Cerebellar nuclear complex (tissue), 1 donor: Measurements from ENCODE around the gene PLAC9.
"Not testable (repeated sequence)": the region's sequence is repeated elsewhere in the genome, so short reads cannot be mapped to it uniquely, and the experiment has no call there.

Experiments
- DNase-seq, 2 experiments: peaks; one replicate each; lab custom pipeline; 2025; lab: John Stamatoyannopoulos, UW

Gene PLAC9

DNA sequence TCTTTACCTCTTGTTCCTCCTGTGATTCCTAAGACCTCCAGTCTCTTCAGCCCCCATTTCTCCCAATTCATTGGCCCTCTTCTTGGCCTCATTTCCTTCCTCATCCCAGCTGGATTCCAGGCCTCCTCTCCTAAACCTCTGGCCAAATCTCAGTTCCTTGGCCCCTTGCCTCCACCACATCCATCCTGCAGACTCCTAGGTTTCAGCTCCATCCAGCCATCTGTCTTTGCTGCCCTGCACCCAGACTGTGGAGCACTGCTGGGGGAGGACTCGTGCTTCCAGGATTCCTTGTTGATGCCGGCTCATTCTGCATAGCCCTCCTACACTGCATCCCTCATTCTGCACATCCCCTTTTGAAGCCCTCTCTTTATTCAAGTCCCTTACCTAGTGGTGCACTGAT, 6.7 kb downstream of the PLAC9 start:
- no peak for DNase-seq

GRCh38 chr10:80140251-80140650, 7.7 kb downstream of the PLAC9 start:
- no peak for DNase-seq

DNA sequence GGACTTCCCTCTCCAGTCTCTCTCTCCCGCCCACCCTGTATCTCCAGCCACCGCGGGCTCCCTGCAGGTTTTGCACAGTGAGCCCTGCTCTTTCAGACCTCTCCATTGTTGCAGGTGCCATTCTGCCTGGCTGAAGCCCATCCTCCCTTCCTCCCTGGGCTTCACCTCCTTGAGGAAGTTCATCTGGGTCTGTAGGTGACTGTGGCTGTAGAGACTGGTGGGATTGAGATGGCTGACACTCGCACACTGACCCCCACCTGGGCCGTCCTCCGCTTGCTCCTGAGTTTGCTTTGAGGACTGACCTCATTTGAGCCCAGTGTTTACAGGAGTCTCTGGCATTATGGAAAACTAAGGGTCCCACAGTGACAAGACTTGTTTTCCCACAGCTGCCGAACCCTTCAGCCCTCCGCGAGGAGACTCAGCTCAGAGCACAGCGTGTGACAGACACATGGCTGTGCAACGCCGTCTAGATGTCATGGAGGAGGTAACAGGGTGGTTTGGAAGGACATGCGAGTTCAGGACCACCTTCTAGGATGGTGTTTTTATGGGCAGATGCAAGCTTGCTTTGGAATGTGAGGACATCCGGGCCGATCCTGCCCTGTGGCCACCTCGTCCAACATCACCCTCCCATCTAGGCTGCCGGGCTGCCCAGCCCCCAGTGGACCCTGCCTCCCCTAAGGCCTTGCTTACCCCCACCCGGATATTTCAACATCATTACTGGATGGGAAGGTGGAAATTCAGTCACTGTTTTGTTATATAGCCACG, 9.3 kb downstream of the PLAC9 start:
- DNase-seq: no peak

- DNase-seq: no peak
Measured at GRCh38 chr10:80144067-80144695, 11.7 kb downstream of the PLAC9 start.

DNA sequence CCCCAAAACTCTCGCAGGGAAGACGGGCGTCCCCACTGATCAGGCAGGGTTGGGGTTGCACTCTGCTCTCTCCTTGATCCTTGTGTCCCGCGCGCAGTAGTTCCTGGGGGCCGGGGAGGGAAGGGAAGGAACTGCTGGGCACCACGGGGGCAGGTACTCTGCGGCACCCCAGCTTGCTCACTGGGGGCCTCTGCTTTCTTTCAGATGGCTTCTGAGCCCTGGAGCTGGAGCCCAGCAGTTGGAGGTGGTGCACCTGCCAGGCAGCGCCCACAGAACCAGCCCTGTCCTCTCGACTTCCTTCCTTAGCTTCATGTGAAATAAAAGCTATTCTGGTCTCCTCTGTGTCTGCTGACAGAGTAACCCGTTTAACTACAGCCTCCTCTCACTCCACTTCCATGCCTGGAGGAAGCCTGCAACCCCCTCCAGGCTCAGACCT, 12.2 kb downstream of the PLAC9 start:
- DNase-seq: no peak

DNA sequence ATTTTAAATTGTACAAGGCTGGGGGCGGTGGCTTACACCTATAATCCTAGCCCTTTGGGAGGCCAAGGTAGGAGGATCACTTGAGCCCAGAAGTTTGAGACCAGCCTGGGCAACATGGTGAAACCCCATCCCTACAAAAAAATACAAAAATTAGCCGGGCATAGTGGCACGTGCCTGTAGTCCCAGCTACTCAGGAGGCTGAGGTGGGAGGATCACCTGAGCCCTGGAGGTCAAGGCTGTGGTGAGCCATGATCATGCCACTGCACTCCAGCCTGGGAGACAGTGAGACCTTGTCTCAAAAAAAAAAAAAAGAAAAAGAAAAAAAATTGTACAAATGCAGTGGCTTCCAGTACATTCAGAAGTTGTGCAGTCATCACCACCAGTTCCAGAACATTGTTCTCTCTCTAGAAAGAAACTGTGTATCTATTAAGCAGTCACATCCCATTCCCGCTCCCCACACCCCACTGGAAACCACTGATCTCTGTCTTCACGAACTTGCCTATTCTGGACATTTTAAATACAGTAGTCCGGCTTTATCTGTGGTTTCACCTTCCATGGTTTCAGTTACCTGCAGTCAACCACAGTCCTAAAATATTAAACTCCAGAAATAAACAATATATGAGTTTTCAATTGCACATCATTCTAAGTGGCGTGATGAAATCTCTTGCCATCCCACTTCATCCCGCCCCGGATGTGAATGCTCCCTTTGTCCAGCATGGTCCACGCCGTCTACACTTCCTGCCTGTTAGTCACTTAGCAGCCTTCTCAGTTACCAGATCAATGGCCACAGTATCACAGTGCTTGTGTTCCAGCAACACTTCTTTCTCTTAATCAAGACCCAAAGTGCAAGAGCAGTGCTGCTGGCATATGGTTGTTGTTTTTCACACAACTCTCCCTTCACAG, 13.1 kb downstream of the PLAC9 start:
- not testable (repeated sequence) for DNase-seq

GRCh38 chr10:80146918-80147317, 14.4 kb downstream of the PLAC9 start:
- no peak for DNase-seq

- no peak for DNase-seq
Measured at GRCh38 chr10:80148166-80148805, 15.8 kb downstream of the PLAC9 start.

DNA sequence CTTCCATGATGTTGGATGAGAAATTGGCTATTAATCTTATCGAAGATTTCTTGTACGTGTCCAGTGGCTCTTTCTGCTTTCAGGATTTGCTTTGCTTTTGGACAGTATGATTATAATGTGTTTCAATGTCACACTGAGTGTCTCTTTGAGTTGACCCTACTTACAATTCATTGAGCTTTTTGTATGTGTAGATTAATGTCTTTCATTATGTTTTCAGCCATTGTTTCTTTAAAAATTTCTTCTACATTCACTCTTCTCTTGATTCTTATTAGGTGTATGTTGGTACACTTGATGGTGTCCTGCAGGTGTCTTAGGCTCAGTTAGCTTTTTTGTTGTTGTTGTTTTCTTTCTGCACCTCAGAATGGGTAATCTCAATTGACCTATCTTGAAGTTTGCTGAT, 16.6 kb downstream of the PLAC9 start:
- no peak for DNase-seq

GRCh38 chr10:80150172-80150571, 17.6 kb downstream of the PLAC9 start:
- no peak for DNase-seq

GRCh38 chr10:80152820-80153219, 20.3 kb downstream of the PLAC9 start:
- DNase-seq: no peak

DNA sequence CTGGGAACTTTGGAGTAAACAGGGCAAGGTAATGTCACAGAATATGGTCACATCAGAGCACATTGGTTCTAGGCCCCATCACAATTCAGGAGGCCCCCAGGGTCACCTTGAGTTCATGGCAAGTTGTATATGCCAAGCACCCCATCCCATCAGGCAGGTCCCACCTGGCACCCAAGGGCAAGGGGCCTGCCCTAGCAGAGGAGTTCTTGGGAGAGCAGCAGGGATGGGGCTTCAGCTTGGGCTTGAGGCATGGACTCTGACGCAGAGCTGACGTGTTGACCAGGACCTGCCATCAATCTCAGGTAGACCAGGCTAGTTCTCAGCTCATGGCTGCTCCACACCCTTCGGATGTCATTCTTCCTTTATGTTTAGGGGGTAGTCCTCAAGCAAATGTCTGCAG, 20.9 kb downstream of the PLAC9 start:
- DNase-seq: no peak

DNA sequence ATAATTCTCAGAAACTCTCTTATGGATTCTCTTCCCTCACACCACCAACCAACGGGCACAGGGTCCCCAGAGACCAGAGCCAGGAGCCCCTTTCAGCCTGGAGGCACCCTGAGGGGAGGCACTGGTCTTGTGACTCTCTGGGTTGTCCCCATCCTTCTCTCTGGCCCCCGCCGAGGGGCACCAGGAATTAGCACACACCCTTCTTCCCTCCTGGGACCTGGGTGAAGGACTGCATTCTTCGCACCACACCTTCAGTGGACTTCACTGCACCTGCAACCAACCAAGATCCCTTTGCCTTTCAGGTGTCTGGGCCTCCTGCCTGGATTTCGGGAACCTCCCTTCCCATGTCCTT, 22.1 kb downstream of the PLAC9 start:
- no peak for DNase-seq

DNA sequence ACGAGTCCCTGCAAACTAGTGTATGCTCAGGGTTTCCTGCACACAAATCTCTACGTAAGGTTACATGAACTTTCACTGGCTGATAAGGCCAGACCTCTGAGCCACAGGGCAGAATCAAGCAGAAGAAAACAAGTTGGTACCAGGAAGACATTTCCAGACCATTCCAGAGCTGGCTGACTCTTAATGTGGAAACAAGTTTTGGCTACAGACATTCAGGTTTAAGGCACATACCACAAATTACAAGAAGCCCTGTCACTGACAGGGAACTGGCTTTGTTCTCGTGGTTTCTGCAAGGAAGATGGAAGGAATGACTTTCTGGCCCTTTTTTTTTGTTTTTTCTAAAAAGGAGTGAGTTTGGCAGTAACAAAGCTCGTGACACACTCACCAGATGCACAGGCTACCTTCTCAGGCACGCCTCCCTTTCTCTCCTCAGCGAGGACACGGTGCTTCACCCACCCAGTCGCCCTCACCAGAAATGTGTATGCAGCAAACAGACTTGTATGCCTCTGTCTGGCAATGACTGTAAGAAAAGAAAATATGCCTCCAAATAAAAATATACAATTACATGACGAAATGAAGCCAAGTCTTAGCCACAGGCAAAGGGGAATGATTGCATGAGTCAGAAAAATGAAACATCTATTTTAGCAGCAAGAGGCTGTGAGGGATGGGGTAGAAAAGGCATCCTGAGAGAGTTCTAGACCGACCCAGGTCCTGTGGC, 22.6 kb downstream of the PLAC9 start:
- DNase-seq: no peak

DNA sequence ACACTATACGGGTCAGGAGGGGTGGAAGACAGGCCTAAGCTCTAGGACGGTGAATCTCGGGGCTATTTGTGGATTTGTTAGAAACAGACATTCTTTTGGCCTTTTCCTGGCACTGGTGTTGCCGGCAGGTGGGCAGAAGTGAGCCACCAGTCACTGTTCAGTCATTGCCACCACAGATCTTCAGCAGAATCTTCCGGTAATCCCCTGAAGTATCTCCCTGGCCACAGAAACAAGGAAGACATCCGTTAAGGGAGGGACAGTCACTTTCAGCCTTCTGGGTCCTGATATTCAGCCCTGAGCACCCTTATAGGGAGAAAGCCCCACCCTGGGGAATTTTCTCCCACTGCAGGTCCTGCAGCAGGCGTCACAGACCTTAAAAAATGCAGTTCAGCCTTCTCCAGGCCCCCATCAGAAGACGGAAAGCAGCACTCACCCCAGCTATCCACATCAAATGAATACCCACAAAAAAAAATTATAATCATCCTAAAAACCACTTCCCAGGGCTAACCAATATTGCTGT, 23.2 kb downstream of the PLAC9 start:
- no peak for DNase-seq

DNA sequence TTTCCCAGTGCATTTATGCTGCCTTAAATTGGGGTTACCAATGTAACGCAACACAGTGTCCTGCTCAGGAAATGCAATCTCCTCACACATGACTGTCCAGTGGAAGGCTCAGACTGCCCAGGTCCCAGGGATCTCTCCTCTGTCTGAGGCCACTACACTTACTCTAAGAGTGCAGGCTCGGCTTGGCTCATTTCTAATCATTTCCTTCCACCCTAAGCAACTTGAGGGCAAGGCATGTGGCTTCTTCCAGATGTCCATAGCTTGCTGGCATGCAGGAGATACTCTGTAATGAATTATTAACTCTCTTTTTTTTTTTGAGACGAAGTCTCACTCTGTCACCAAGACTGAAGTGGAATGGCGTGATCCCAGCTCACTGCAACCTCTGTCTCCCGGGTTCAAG, 23.7 kb downstream of the PLAC9 start:
- DNase-seq: no peak

DNA sequence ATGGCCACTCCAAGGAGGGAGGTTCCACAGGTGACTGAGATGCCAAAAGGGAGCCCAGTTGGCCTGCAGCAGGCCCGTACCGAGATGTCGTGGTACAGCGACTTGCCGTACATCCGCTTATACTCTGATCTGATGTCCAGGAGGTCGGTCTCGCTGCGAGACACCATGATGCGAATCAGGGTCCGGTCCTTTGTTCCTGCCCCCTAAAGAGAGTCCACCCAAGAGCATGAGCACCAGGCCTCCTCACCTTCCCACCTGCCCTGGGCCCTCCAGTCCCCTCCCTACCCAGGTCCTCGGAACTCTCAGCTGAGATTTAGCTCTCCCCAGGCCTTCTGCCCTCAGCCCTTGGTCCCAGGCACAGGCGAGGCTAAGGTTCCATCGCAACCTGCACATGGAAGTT, 25.0 kb downstream of the PLAC9 start:
- no peak for DNase-seq

GRCh38 chr10:80158126-80158525, 25.6 kb downstream of the PLAC9 start:
- DNase-seq: no peak

DNA sequence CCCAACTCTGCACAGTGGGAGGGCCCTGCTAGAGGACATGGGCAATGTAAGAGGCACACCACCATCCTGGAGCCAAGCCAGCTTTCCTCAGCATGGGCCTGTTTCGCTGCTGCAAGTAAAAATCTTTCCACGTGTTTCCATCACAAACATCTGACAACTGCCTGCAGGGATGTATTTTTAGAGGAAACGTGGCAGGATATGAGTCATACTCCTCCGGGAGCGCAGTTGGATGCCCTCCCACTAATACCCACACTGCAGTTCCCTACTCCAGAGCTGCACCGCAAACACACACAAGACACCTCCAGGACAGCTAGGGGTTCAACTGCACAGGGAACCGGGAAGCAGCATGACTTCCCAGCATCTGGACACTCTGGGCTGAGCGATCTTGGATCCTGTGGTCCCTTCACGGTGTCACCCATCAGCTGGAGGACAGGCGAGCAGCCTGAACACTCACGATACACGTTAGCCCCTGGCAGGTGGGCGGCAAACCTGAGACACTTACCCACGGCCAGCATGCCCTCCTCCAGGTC, 26.1 kb downstream of the PLAC9 start:
- no peak for DNase-seq

GRCh38 chr10:80159166-80159873, 26.8 kb downstream of the PLAC9 start:
- DNase-seq: no peak
